Activated naive CD4-positive, alpha-beta T cell treated with anti-CD3 and anti-CD28 coated beads, Interleukin-2, amount 50 U/mL, for 72 hours (primary cell): Measurements from ENCODE around the gene NXN. TPM values are rescaled to one million over a fixed set of nuclear protein-coding genes. Genes with fewer than 3 reads are reported as not detected.
"Not testable (repeated sequence)": the region's sequence is repeated elsewhere in the genome, so short reads cannot be mapped to it uniquely, and the experiment has no call there.

Source experiments
- ATAC-seq, 2 donors: fragments of 150-1000 bp; cut with Tn5 transposase; 2 replicates each; pipeline ENCODE4 v1.10.0; 2021; ENCODE audit warnings: mild to moderate bottlenecking in 2 of 2, moderate library complexity in 2 of 2
- DNase-seq, 2 donors: peaks; one replicate each; pipeline ENCODE4 v3.0.0; 2021 to 2022; ENCODE audit warnings: low spot score in 2 of 2
- H3K27ac Mint-ChIP-seq, 2 donors: one replicate each; pipeline ENCODE4 v1.8.0; 2022; ENCODE audit warnings: mild to moderate bottlenecking in 2 of 2, mixed read lengths in 2 of 2
- H3K36me3 Mint-ChIP-seq, 2 donors: one replicate each; pipeline ENCODE4 v1.8.0; 2022; ENCODE audit warnings: mixed read lengths in 2 of 2
- H3K9me3 Mint-ChIP-seq, 2 donors: one replicate each; pipeline ENCODE4 v1.8.0; 2022; ENCODE audit warnings: mixed read lengths in 2 of 2
- total RNA-seq, 2 donors: library from RNA; stranded (reverse); gene quantifications; one replicate each; pipeline ENCODE4 v1.2.3, GENCODE V29; 2022

The NXN gene
- total RNA-seq, 2 donors from 2014 or later: 0.39 to 0.80 TPM

DNA sequence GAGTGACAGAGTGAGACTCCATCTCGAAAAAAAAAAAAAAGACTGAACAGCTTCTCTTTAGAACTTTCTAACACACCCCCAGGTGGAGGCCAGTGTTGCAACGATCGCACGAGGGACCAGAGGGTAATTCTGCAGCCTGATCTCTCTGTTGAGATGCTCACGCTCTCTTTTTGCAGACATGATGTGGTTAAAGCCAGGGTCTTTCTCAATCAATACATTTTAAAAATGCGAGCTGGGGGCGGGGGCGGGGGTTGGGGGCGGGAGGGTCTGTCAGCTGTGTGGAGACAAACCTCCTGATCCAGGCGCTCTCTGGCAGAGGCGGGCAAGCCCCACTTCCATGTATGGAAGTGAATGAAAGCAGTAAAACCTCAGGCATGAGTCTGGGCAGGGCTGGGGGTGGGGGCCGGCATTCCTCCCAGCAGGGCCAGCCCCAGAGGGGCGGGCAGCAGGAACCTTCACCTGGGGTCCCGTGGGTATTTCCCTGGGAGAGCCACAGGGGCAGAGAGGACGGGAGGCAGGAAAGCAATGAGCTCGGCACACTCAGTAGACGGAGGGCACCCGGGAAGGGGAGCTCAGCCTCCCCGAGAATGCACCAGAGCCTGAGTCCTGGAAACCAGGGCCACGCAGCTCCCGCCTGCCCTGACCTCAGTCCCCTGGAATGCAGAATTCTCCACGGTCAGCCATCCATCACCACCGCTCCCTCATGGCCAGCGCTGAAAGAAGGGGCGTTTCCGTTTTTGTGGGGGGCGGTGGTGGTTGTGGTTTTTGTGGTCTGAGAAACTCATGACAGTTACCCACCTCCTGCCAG is 28.0 kb downstream of the NXN start:
- H3K9me3 Mint-ChIP-seq: no peaks in the 10 kb centered on the region
- no peak for DNase-seq
- H3K27ac Mint-ChIP-seq: no peak overlapping the region
- H3K36me3 Mint-ChIP-seq: no peaks in the 10 kb centered on the region
- ATAC-seq: no peak

DNA sequence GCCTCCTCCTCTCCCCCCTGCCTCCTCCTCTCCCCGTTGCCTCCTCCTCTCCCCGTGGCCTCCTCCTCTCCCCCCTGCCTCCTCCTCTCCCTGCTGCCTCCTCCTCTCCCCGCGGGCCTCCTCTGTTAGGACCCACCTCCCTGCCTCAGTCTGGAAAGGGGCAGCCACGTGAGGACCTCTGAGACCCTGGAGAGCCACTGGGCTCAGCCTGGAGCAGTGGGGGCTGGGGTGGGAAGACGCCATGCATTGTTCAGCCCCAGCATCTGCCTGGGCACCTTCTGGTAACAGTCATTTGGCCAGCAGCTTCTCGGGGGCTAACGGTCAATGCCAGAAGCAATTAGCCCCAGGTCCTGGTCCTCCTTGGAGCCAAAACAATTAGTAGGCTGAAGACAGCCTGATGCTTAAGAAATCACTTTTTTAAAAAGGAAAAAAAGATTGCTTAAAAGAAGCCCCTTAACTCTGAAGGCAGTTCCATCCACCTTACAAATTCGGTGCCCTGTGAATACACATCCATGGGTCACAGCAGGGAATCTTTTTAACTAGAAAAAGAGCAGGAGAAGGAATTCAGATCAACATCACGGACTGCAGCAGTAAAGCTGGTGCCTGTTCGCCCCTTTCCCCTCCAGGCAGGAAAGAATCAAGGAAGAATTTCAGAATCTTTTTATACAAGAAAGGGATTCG is 29.8 kb downstream of the NXN start:
- DNase-seq (no peak), ATAC-seq (no peak)
- Mint-ChIP-seq H3K27ac (no peak overlapping the region), H3K36me3 (no peaks in the 10 kb centered on the region), H3K9me3 (no peaks in the 10 kb centered on the region)

DNA sequence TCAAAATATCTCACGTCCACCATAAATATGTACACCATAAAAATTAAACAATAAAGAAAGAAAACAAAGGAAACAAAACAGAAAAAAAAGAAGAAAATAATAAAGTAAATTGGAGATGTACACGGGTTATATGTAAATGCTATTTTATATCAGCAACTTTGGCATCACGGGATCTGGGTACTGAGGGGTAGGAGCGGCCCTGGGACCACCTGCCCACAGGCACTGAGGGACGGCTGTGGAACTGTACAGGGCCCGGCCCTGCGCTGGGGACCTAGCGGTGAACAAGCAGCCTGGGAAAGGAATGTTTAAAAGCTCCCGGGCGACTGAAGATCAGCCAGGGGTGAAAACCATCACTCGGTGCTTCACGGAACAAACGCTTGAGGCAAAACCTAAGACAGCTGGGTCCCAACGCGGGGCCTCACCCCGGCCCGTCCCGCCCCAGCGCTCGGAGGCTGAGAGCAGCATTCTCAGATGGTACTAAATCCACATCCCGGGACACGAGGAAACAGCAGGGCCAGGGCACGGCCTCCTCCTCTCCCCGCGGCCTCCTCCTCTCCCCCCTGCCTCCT is 31.2 kb downstream of the NXN start:
- H3K27ac Mint-ChIP-seq: no peak overlapping the region
- no peak for ATAC-seq
- H3K36me3 Mint-ChIP-seq: no peaks in the 10 kb centered on the region
- H3K9me3 Mint-ChIP-seq: no peaks in the 10 kb centered on the region
- no peak for DNase-seq

DNA sequence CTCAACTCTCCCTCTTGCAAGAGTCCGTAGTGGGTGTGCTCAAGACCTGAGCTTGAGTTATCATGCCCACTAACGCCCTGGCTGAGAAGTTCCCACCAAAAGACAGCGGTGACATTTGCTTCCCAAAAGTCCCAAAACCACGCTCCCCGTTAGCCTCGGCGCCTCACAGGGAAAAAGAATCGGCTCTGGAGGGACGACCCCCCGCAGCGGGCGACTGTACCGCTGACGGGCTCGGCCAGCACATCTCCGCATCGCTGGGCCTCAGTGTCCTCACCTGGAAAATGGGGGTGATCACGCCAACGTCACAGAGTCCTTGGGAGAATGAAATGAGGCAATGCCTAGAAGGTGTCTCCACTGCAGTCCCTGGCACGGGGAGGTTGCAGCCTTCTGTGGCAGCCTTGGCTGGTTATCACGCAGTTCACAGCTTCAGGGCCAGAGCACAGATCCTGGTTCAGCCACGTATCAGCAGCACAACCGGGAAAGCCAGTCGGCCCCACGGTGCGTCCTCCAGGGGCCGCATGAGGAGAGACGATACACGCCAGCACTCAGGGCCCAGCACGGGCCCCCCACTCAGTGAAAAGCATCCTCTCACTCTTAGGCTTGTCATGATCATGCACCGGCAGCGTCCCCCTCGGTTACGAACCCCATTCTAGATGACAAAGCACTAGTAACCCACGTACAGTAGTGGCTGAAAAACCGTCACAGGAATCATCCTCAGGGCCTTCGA is 32.9 kb downstream of the NXN start:
- H3K9me3 Mint-ChIP-seq: no peaks in the 10 kb centered on the region
- no peaks in the 10 kb centered on the region for H3K36me3 Mint-ChIP-seq
- ATAC-seq (no peak), DNase-seq (no peak)
- no peak overlapping the region for H3K27ac Mint-ChIP-seq

DNA sequence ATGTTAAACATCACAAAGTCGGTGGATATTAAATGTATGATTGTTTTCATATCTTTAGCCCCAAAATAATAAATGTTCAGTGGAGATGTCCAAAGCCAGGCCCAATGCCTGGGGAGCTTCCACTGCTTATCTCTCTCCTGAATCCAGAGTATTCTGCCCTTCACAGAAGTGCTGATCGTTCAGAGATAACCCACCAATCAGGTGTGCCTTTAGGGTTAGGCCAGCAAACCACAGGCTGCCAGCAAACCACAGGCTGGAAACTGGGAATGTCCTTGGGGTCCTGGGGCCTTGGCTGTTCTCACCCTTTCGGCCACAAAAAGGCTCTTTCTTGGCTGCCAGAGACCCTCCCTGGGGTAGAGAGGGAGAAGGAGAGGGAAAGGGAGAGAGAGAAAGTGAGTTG is 33.9 kb downstream of the NXN start:
- no peaks in the 10 kb centered on the region for H3K36me3 Mint-ChIP-seq
- ATAC-seq (no peak), DNase-seq (no peak)
- H3K27ac Mint-ChIP-seq: no peak overlapping the region
- no peaks in the 10 kb centered on the region for H3K9me3 Mint-ChIP-seq

DNA sequence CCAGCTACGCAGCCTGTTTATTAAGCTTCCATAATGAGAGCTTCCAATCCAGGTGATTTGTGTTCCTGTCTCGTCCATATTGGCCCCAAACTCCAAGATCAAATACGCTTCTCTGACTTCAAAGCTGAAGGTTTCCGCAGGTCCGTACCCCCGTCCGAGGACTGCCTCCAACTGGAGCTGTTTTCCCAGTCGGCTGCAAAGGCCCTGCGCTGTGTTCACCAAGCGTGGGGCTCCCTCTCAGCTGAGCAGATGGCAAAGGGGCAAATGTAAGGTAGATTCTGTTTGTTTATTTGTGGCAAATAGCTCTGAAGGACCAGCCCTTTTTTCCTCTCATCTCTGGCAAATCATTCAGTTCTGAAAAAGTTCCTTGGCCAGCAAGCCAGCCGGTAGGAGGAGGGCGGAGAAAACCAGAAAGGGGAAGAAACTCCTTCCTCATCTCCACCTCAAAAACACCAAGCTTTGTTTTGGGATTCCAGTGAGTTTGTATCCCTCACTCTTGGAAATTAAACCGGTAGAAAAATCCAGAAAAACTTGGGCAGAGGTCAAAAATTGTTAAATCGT is 35.2 kb downstream of the NXN start:
- H3K36me3 Mint-ChIP-seq: no peaks in the 10 kb centered on the region
- H3K9me3 Mint-ChIP-seq: no peaks in the 10 kb centered on the region
- DNase-seq (no peak), ATAC-seq (no peak)
- no peak overlapping the region for H3K27ac Mint-ChIP-seq

DNA sequence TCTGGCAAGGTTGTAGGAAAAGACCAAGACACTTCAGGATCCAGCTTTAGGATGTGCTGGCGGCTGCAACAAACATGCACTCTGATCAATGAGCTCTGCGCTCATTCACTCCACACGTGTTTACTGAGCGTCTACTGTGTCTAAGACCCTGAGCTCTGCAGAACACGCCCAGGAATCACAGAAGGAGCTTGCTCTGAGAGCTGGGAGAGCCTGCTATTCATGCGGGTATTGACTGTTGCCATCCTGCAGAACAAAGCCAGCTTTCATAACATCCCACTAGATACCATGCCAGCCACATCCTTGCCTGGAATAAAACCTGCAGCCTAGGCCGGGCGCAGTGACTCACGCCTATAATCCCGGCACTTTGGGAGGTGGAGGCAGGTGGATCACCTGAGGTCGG is 44.1 kb downstream of the NXN start:
- Mint-ChIP-seq H3K27ac (no peak overlapping the region), H3K36me3 (no peaks in the 10 kb centered on the region), H3K9me3 (no peaks in the 10 kb centered on the region)
- DNase-seq (no peak), ATAC-seq (no peak)

DNA sequence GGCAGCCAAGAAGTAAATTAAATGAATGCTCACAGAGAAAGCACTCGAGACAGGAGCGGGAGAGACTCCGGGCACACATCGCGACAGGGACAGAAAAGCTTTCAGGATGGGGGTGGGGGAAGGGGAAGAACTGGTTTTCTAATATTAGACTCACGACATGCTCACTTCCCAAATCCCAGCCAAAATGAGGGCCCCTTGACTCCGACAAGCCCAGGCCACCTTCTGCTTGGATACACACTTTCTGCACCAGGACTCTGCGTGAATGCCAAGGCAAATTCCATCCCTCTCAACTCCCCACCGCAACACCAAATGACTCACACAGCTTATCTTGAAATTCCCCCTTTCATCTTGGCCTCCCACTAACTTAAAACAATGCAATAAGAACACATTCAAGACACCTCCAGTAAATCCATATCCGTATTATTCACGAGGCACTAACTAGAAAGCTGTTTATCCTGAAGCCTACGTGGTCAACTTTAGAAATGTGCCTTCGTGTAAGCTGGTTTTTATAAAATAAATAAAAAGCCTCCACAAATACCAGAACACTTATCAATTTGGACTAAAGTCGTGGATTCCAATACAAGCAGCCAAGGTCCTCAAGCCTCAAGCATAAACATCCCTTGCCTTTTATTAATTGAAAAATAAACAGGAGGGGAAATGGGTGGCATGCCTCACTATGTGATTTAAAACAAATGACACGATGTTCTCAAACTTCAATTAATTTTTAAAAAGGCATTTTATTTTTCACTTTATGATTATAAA is 46.1 kb downstream of the NXN start:
- H3K27ac Mint-ChIP-seq: no peak overlapping the region
- ATAC-seq (no peak), DNase-seq (no peak)
- no peaks in the 10 kb centered on the region for H3K36me3 Mint-ChIP-seq
- H3K9me3 Mint-ChIP-seq: no peaks in the 10 kb centered on the region

DNA sequence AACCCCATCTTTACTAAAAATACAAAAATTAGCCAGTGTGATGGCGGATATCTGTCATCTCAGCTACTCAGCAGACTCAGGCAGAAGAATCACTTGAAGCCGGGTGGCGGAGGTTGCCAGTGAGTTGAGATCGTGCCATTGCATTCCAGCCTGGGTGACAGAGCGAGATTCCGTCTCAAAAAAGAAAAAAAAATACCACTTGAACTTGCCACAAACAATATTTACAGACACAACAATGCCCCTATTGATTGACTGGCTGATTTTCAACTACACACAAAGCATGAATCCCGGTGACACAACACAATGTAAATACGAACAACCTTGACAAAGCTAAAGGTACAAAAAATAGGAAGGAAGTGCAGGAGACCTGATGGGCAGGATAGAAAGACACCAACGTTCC is 49.3 kb downstream of the NXN start:
- no peak for ATAC-seq
- DNase-seq: no peak
- no peak overlapping the region for H3K27ac Mint-ChIP-seq
- H3K36me3 Mint-ChIP-seq: no peaks in the 10 kb centered on the region
- no peaks in the 10 kb centered on the region for H3K9me3 Mint-ChIP-seq

DNA sequence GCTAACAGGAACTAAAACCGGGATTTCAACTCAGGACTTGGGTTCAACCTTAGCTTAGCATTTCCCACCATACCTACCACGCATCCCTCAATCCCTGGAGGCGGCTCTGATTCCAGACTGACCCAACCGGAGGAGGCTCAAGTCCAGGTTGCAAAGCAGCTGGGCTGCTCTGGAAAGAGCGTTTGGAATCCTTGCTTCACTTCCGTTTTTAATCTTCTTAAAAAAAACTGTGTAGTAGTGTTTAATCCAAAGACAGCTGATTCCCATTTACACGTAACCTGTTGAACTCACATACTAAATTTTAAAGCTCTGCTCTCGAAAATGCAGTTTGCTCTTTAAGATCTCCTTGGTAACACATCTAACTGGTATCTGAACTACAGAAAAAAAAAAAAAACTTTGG is 50.0 kb downstream of the NXN start:
- Mint-ChIP-seq H3K36me3 (no peaks in the 10 kb centered on the region), H3K9me3 (no peaks in the 10 kb centered on the region), H3K27ac (no peak overlapping the region)
- ATAC-seq: no peak
- no peak for DNase-seq

DNA sequence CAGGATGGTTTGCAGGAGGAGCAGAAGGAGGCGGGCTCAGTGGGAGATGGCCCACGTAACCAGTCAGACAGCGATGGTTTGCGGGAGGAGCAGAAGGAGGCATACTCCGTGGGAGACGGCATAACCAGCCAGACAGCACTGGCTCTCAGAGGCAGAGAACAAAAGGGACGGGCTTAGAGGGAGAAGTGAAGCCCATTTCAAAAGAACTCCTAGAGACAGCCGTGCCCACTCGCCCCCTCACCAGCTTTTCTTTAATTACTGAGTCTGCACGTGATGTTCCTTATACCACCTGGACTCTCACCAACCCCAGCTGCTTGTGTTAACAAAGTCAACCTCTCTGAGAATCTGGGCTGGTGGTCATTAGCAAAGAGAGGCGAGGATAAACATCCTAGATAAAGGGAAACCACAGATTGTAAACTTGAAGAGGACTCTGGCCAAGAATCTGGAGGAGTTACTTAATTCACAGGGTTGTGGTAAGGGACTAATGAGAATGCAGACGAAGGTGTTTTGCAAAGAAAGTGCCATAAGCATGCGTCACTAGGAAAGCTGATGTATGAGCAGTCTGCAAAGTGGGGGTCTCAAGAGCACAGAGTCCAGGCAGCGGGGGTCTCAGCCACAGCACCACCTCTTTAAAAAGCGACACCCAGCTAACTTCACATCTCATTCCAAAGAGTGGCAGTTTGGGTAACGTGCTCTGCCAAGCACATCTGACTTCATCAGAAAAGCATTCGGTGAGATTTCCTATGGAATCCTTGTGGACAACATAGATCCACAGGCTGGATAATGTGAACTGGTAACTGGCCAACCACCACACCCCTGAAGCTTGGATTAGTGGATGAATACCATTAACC is 51.7 kb downstream of the NXN start:
- no peak for ATAC-seq
- H3K9me3 Mint-ChIP-seq: no peaks in the 10 kb centered on the region

DNA sequence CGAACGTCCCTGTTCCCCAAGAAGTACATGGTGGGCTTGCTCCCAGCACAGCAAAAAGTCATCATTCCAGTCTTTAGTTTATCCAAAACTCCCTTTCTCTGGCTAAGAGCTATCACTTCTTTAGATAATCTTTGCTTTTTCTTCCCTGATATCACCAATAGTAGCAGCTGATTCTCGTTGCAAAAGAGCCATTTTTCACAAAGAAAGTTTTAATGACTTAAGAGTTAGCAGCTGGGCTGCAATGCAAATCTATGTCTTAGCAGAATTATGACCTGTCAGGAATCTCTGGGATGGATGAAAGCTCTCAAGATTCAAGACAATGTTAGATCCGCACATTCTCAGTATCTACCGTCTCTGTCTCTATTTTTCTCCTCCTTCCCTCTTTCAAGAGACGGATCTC is 53.8 kb downstream of the NXN start:
- ATAC-seq: no peak
- no peak overlapping the region for H3K27ac Mint-ChIP-seq
- DNase-seq: no peak
- H3K9me3 Mint-ChIP-seq: no peaks in the 10 kb centered on the region
- no peaks in the 10 kb centered on the region for H3K36me3 Mint-ChIP-seq

More for the DNA sequence above, 51.7 kb downstream of the NXN start:
- H3K36me3 Mint-ChIP-seq: no peaks in the 10 kb centered on the region
- peak overlapping the region in 1 of 2 donors; percentile 27 for H3K27ac Mint-ChIP-seq
- DNase-seq: no peak

DNA sequence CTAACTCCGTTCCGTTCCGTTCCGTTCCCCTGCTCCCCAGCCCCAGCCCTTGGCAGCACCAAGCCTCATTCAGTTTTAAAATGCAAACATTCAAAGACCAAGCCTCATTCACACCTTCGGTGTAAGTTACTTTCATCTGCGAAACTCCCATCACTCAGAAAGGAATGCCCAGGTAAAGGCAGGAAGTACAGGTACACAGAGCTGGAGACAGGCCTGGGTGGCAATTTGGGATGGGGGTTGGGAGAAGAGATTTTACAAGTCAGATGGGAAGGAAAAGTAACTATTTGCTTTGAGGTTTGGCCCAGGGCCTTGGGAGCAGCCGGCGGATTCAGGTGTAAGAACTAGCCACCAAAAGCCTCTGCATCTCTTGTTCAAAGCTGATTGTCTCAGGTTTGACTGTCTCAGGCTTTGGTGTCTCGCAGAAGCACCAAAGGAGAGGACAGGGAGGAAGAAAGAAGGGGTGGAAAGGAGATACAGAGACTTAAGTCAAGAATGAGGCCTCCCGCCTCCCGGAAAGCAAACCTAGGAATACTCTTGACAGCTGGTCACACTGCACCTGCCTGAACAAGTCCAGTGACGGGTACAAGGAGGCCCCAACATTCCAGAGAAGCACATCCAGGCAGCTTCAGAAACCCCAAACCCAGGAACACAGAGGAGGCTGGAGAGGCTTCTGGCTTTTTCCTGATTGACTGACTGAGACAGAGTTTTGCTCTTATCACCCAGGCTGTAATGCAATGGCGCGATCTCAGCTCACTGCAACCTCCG is 54.7 kb downstream of the NXN start:
- DNase-seq (no peak), ATAC-seq (no peak)
- H3K27ac Mint-ChIP-seq: no peak overlapping the region
- H3K36me3 Mint-ChIP-seq: no peaks in the 10 kb centered on the region
- no peaks in the 10 kb centered on the region for H3K9me3 Mint-ChIP-seq

DNA sequence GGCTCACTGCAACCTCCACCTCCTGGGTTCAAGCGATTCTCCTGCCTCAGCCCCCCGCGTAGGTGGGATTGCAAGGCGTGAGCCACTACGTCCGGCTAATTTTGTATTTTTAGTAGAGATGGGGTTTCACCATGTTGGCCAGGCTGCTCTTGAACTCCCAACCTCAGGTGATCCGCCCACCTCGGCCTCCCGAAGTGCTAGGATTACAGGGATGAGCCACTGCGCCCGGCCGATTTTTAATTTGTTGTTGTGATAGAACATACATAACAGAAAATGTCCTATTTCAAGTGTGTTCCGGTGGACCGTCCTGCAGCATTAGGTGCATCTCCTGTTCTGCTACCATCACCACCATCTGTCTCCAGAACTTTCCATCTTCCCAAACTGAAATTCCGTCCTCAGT is 55.3 kb downstream of the NXN start:
- not testable (repeated sequence) for H3K27ac Mint-ChIP-seq, H3K9me3 Mint-ChIP-seq, H3K36me3 Mint-ChIP-seq, ATAC-seq, DNase-seq

DNA sequence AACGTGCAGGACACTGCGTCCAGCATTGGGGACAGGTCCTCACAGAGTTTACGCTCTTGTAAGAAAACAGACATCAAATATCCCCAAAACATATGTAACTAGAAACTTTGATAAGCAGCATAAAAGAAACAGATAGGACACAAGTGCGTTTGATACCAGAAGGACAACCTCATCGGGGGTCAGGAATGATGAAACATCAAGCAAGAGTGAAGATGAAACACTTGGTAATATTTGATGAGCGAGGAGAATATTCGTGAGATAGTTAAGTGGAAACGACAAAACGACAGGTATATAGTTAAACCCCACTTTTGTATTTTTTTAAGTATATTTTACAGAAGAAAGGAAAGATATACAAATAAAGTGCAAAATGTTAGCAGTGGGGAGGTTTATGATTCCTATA is 55.9 kb downstream of the NXN start:
- DNase-seq (no peak), ATAC-seq (no peak)
- Mint-ChIP-seq H3K9me3 (no peaks in the 10 kb centered on the region), H3K27ac (no peak overlapping the region), H3K36me3 (no peaks in the 10 kb centered on the region)
